Measurements from ENCODE around the gene ERCC1.
"Not testable (repeated sequence)": the region's sequence is repeated elsewhere in the genome, so short reads cannot be mapped to it uniquely, and the experiment has no call there.

Gene ERCC1

DNA sequence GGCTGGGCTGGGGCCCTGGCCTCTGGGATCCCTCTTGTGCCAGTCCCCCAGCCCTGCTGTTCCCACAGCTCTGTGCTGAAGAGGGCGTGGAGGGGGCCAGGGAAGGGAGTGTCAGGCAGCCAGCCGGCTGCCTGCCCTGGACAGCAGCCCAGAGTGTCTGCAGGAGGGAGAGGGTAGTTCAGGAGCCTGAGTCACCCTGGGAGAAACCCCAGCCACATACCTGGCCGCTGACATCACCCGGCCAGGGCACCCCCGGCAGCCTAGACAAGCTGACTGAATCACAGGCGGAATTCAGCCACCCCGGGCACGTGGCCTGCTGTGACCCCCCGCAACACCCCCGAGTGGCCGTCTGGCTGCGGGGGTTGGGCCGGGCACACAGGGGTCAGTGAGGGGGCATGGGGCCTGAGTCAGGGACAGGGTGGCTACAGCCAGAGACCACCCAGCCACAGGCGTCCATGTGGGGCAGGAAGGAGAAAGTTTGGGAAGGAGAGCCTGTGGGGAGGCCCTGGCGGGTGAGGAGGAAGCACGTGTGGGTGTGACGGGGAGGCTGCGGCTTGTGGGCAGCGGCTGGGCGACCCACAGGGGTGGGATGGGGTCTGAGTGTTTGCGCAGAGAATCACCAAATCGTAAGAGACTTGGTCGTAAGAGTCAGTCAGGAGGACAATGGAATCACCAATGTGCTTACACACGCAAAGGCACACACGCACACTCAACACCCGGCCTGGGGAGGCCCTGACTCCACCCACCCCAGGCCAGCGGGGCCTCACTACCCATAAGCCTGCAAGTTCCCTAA, 32.2 kb upstream of the ERCC1 start:
- DNase-seq: peak; percentile 99

DNA sequence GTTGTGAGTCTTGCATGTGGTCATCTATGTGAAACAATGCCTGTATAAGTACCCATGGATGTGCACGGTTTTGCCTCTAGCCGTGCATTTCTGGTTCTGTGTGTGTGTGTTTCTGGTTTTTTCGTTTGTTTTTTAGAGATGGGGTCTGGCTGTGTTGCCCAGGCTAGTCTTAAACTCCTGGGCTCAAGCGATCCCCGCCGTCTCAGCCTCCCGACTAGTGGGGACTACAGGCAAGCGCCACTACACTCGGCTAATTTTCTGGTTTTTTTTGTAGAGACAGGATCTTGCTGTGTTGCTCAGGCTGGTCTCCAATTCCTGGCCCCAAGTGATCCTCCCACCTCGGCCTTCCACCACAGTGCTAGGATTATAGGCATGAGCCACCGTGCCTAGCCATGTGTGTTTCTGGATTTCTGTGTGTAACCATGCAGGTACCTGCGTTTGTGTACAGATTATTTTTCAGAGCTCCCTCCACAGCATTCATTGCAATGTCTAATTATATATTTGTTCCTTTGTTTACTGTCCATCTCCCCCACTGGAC, 28.2 kb upstream of the ERCC1 start:
- DNase-seq: no peak

DNA sequence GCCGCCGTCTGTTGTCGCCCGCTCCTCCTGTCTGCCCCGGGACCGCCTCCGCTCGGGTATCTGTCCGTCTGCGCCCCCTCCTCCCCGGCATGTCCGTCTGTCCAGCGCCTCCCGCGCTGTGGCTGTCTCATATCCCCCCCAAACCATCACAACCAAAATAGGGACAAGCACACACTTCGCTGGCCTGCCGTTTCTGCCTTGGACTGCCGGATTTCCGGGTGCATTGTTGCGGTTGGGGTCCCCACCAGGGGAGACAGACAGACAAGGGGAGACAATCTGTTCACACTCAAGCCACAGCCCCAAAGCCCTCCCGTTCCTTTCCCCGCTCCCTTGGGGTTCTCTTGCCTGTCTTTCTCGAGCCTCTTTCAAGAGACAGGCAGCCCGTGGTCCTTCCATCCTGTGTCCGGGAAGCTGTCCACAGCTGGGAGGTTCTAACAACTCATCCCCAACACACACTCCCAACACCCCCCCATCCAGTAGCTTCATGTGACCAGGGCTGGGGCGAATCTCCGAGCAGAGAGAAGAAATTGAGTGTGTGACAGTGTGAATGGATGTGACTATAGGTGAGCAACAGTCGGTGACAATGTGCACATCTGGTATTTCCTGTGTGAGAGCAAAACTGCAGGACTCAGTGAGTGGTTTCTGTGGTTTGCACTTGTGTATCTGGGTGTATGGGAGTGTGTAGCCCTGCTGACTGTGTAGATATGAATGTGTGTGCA, 27.6 kb upstream of the ERCC1 start:
- DNase-seq: peak; percentile 56

- DNase-seq: no peak
Observed at GRCh38 chr19:45450012-45450333, 26.3 kb upstream of the ERCC1 start.

DNA sequence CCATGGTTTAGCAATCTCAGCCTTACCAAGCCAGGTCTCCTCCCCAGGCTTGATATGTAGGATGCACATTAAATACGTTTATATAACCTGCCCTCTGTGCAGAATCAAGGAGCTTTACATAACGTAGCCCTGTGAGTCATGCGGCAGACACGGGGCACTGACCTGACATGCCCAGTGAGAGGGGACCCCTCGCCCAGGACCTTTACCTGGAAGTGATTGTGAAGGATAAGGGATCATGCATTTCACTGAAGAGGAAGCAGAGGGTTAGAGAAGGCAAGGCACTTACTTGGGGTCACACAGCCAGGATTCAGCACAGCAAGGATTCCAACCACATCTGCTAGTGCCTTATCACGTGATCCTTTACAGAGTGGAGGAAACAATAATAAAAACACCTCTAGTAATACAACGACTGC, 25.2 kb upstream of the ERCC1 start:
- no peak for DNase-seq

- DNase-seq: no peak
Observed at GRCh38 chr19:45448425-45448756, 24.7 kb upstream of the ERCC1 start.

DNA sequence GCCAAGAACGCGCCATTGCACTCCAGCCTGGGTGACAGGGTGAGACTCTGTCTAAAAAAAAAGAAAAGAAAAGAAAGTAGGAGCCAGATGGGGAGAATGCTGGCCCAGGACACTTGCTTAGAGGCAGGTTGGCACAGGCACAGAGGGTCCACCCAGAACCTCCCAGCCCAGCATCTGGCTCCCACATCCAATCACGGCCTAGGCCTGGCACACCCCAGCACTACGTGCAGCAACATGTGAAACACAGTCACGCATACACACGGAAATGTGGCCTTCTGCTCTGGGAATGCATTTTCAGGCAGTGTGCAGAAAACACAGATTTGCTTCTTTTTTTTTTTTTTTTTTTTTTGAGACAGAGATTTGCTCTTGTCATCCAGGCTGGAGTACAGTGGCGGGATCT, 23.2 kb upstream of the ERCC1 start:
- no peak for DNase-seq

DNA sequence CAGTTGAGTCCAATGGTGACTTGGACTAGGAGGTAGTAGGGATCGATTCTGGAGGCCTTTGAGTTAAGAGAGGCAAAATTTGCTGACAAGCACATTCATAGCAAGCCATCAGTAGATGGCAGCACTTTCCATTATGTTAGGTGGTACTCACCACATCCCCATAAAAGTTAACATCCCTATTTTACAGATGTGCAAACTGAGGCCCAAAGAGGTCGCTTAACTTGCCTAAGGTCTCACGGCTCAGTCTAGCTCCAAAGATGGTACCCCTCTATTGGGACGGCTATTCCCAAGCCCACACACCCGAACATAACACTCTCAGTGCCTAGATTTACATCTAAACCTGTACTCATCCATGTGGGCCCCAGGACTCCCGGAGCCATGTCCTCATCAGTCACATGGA, 22.6 kb upstream of the ERCC1 start:
- peak; percentile 36 for DNase-seq

DNA sequence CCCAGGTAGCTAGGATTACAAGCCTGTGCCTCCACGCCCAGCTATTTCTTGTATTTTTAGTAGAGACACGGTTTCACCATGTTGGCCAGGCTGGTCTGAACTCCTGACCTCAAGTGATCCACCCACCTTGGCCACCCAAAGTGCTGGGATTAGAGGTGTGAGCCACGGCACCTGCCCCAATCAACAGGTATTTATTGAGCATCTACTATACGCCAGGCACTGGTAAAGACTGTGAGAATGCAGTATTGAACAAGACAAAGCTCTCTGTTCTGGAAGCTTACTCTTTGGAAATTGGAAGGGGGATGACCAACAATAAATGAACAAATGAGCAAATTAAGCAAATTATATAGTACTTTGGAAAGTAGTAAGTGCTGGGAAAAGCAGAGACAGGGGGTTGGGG, 21.4 kb upstream of the ERCC1 start:
- DNase-seq: no peak

- DNase-seq: peak; percentile 84
Observed at GRCh38 chr19:45444318-45445041, 20.8 kb upstream of the ERCC1 start.

DNA sequence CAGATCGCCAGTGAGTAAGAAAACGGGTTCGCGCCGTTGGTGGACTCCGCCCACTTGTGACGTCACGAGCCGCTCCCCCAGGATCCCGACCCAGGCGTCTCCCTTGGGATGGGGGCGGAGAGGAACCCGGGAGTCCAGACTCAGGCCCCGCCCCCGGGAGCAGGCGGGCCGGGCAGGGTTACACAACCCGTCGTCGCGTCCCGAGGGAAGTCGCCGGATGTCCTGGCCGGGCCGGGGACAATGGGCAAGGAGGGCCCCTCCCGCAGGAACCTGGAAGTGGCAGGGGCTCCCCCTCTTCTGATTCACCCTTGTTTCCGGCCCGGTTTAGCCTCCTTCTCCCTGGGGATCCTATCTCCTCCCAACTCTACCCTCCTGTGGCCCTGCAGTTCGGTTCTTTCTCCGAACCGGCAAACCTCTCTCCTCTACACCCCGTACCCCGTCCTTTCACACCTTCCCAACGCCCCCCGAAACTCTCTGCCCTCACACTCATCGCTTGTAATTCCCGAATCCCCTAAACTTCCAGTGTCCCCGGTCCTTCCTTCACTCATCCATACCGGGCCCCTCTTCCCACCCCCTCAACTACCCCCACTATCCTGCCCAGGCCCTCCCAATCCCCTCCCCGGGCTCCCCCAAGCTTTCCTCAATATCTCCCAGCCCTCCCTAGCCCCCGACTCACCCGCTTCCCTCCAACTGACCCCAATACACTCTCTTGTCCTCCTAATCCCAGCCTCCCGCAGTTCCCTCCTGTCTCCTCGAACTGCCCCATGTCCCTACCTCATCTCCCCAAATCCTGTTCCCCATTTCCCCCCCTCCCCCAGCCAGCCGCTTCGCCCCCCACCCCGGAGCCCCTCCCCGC, 20.0 kb upstream of the ERCC1 start:
- DNase-seq: peak; percentile 97

- peak; percentile 67 for DNase-seq
Observed at GRCh38 chr19:45442778-45443461, 19.2 kb upstream of the ERCC1 start.

DNA sequence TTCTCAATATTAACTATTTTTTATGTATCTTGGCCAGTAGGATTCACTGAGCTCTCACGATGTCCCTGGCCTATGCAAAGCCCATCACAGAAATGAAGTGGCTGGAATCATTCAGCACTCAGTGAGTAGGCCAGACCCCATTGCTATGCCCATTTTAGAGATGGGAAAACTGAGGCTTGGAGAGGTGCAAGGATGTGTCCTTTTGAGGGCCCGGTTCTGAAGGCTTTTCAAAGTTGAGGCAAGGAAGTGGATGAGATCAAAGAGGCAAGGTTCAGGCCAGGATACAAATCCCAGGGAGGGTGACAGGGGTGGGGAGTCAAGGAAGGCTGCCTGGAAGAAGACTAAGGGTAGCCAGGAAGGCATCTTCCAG, 18.7 kb upstream of the ERCC1 start:
- DNase-seq: no peak

DNA sequence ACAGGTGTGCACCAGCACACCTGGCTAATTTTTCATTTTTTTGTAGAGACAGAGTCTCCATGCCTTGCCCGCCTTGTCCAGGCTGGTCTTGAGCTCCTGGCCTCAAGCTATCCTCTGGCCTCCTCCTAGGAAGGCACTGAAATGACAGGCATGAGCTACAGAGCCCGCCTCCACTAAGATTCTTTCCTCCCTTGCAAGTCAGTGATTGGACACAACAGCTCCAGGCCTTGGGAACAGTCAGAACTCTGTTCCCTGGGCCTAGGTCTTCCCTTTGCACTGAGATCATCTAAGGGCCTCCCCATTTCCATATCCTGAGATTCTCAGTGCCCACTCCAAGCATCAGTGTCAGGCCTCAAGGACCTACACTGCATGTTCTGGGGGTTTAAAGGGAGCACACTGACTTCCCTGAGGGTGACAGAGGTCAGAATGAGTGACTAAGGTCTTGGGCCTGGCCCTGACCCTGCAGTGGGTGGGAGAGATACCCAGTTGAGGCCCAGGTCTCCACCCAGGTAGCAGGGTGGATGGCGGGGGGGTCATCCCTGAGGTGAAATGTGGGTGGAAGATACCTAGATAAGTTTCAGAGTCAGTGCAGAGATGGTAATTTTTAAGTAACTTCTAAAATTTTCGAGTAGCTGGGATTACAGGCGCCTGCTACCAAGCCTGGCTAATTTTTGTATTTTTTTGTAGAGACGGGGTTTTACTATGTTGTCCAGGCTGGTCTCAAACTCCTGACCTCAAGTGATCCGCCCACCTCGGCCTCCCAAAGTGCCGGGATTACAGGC, 17.3 kb upstream of the ERCC1 start:
- DNase-seq: peak; percentile 60

DNA sequence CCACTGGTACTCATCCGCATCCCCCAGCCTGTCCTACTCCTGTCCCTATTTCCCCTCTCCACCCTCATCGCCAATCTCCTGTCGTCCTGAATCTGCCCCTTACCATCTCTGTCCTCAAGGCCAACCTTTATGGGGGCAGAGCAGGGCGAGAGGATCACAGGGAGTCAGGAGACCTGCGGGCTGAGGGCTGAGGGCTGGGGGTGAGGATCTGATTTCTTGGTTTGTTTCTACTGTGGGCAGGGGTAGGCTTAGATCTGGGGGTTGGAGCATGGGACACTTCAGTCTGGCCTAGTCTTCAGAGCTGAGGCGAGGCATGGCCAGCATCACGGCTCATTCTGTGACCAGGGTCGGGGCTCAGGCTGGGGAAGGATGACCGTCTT, 16.5 kb upstream of the ERCC1 start:
- DNase-seq: no peak

DNA sequence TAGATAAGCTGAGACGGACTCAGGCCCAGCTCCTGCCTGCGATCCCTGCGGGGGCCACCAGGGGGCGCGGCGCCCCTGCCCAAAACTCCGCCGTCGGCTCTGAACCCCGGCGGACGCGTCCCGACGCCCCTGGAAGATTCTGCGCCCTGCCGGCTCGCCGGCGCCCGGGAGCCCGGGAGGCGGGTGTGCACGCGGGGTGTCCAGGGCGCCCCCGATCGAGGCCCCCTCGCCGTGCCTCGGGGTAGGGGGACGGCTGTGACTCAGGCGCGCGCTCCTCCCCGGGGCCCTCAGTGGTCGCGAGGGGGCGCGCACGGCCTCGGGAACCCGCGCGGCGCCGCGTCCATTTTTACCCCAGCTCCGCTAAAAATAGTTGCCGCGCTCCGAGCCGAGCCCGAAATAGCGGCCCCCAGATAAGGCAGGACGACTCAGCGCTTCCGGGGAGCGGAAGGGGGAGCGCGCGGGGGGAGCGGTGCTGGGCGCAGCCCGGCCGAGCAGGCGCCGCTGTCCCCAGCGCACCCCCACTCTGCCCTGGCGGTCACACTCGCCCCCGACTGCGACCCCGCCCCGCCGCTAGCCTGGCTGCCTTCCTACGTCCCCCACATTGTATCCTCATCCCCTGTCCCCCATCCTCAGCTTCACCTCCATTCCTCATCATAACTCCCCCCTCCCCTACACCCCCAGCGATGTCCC, 16.0 kb upstream of the ERCC1 start:
- peak; percentile 87 for DNase-seq

- DNase-seq: no peak
Observed at GRCh38 chr19:45439190-45439568, 15.5 kb upstream of the ERCC1 start.

DNA sequence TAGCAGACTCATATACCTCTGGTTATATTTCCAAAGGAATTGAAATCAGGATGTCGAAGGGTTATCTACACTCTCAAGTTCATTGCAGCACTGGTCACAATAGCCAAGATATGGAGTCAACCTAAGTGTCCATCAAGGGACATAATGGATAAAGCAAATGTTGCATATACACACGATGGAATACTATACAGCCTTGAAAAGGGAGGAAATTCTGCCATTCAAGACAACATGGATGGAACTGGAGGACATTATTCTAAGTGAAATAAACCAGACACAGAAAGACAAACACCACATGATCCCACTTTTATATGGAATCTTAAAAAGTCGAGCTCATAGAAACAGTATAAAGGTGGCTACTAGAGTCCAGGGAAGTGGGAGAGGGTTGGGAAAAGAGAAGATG, 13.6 kb upstream of the ERCC1 start:
- DNase-seq: no peak

DNA sequence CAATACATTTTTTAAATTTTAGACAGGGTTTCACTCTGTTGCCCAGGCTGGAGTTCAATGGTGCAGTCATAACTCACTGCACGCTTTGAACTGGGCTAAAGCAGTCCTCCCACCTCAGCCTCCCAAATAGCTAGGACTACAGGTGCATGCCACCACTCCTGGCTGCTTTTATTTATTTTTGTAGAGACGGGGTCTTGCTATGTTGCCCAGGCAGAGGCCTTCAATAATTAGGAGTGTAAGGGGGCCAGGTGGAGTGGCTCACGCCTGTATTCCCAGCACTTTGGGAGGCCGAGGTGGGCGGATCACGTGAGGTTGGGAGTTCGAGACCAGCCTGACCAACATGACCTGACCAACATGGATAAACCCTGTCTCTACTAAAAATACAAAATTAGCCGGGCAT, 8.8 kb upstream of the ERCC1 start:
- DNase-seq: not testable (repeated sequence)

DNA sequence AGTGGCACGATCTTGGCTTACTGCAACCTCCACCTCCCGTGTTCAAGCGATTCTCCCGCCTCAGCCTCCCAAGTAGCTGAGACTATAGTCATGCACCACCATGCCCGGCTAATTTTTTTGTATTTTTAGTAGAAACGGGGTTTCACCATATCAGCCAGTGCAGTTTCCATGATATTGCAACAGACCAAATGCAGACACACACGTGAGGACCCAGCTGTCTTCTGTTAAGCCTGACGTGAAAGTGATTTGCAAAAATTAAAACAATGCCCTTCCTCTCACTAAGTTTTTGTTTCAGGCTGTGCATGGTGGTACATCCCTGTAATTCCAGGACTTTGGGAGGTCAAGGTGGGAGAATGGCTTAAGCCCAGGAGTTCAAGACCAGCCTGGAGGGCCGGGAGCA, 7.3 kb upstream of the ERCC1 start:
- DNase-seq: not testable (repeated sequence)

DNA sequence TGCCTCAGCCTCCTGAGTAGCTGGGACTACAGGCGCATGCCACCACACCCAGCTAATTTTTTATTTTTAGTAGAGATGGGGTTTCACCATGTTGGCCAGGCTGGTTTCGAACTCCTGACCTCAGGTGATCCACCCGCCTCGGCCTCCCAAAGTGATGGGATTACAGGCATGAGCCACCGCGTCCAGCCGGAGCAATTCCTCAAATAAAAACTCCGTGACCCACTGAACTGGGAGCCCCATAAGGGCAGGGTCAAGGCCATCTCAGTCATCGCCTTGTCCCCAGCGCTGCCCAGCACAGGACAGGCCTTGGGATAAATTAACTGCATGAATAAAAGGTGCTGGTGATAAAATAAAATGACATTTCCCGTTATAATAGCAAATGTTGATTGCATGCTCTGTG, 6.2 kb upstream of the ERCC1 start:
- not testable (repeated sequence) for DNase-seq
